ENCODE results near the gene PLXDC1.
A peak's percentile ranks its signal among the peaks of the same experiment; 100 is the strongest.
"Not testable (repeated sequence)": the region's sequence is repeated elsewhere in the genome, so short reads cannot be mapped to it uniquely, and the experiment has no call there.

The PLXDC1 gene

GRCh38 chr17:39181303-39181702 is 29.9 kb upstream of the PLXDC1 start:
- no peak for DNase-seq (ENCODE audit: low read depth in 2 of 2)

GRCh38 chr17:39178536-39178935 is 27.1 kb upstream of the PLXDC1 start:
- DNase-seq (ENCODE audit: low read depth in 2 of 2), result no peak

- DNase-seq (ENCODE audit: low read depth in 2 of 2), result no peak
These were observed 25.8 kb upstream of the PLXDC1 start for GRCh38 chr17:39177256-39177655.

GRCh38 chr17:39175695-39176093 is 24.3 kb upstream of the PLXDC1 start:
- no peak for DNase-seq (ENCODE audit: low read depth in 2 of 2)

DNA sequence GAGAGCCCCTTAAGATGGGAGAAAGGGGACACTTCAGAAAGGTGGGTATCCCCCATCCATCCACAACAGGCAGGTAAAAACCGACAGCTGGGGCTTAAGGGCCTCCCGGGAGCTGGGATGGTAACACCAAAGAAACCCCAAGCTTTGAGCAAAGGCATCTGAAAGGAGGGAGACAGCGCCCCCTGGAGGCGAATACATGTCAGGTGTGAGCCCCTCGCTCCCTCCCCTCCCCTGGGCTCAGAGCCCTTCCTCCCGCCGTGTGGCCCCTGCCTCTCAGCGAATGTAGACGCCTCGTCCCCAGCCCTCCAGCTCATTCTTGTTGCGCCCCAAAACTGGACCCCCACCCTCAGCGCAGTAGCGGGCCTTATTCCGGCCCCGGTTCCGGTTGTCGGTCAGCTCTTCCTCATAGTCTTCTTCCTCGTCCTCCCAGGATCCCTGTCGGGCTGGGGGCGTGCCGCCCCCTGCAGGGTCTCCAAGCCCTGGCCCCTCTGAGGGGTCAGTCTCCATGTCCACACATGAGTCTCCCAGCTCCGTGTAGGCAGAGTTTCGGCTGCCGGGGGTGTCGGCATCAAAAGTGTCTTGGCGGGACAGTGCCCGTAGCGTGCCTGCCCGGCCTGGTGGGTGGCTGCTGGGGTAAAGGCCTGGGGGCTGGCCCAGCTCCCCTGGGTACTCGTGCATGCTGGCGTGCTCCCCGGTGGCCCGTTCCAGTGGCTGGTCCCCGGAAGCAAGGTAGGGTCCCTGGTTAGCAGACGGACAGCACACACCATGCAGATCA is 23.7 kb upstream of the PLXDC1 start:
- peak; percentile 51 to 66 for DNase-seq (ENCODE audit: low read depth in 2 of 2)

GRCh38 chr17:39173526-39174274 is 22.3 kb upstream of the PLXDC1 start:
- no peak for DNase-seq (ENCODE audit: low read depth in 2 of 2)

DNA sequence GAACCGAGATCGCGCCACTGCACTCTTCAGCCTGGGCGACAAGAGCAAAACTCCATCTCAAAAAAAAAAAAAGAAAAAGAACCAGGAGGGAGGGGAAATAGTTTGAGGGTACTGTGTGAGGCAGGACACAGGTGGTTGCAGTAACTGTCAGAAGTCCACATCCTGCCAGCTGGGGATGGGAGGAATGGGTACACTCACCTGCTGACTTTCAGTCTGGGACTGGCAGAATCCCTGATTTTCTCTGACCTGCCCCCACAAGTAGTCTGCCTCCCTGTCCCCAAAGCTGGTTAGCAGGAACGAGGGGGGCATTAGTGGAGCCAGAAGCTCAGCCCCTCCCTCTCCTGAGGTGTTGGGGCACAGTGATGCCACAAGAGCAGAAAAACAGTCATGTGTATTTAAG is 21.6 kb upstream of the PLXDC1 start:
- no peak for DNase-seq (ENCODE audit: low read depth in 2 of 2)

- no peak for DNase-seq (ENCODE audit: low read depth in 2 of 2)
These were observed 20.5 kb upstream of the PLXDC1 start for GRCh38 chr17:39171933-39172332.

GRCh38 chr17:39170558-39170957 is 19.1 kb upstream of the PLXDC1 start:
- no peak for DNase-seq (ENCODE audit: low read depth in 2 of 2)

DNA sequence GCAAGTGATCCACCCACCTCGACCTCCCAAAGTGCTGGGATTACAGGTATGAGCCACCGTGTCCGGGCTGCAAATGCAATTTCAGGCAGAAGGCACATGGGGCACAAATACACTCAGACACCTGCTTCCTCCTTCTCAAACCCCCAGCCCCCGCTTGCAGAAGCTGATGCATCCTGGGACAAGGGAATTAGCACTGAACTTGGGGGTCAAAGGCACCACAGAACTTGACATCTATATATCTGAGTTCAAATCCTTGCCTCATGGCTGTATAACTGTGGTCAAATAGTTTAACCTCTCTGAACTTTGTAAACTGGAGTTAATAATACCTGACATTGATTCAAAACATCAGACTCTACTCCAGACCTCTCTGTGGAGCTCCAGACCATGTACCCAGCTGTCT is 18.7 kb upstream of the PLXDC1 start:
- no peak for DNase-seq (ENCODE audit: low read depth in 2 of 2)

DNA sequence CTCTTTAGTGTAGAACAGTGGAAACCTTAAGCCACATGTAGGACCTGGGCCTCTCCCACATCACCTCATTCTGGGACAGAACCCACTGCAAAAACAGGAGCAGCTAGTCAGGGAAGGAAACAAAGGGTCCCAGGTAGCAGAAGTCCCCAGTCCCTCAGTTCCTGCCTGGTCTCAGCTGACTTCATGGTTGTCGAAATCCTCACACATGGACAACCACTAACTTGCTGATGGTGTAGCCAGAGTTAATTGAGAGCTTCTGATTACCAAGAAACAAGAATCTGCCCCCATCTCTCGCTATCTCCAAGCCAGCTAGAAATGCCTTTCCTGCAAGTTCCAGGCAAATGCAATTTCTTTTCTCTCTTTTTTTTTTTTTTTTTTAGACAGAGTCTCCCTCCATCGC is 18.1 kb upstream of the PLXDC1 start:
- DNase-seq (ENCODE audit: low read depth in 2 of 2), result no peak

DNA sequence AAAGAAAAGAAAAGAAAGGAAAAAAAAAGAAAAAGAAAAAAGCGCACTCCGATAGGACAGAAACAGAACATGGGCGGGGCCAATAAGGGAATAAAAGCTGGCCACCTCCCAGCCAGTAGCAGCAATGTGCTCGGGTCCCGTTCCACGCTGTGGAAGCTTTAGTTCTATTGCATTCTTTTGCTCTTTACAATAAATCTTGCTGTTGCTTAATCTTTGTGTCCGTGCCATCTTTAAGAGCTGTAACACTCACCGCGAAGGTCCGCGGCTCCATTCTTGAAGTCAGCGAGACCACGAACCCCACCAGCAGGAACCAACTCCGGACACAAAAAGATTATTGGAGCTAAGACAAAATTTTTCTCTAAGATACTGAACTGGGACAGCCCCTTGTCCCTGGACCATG is 17.7 kb upstream of the PLXDC1 start:
- DNase-seq (ENCODE audit: low read depth in 2 of 2), result no peak

DNA sequence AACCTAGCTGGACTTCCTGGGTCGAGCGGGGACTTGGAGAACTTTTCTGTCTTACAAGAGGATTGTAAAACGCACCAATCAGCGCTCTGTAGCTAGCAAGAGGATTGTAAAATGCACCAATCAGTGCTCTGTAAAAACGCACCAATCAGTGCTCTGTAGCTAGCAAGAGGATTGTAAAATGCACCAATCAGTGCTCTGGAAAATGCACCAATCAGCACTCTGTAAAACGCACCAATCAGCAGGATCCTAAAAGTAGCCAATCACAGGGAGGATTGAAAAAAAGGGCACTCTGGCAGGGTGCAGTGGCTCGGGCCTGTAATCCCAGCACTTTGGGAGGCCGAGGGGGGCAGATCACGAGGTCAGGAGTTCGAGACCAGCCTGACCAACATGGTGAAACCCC is 17.1 kb upstream of the PLXDC1 start:
- not testable (repeated sequence) for DNase-seq (ENCODE audit: low read depth in 2 of 2)

DNA sequence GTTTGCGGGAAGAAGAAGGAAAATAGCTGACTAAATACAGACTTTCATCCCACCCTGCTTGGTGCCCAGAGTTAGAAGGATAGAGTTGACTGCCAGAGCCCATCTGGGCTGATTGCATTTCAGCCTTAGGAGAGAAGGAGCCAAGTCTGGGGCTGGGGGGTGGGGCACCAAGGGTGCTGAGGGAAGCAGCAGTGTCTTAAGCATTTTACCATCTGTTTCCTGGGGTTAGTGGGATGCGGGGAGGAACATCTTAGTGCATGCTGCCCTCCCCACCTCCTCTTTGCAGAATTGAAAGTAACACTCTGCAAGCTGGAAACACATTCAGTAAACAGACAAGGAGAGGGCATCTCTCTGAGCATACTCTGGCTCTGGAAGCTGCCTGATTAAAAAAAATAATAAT is 16.0 kb upstream of the PLXDC1 start:
- no peak for DNase-seq (ENCODE audit: low read depth in 2 of 2)

- no peak for DNase-seq (ENCODE audit: low read depth in 2 of 2)
These were observed 15.2 kb upstream of the PLXDC1 start for GRCh38 chr17:39166437-39167335.

DNA sequence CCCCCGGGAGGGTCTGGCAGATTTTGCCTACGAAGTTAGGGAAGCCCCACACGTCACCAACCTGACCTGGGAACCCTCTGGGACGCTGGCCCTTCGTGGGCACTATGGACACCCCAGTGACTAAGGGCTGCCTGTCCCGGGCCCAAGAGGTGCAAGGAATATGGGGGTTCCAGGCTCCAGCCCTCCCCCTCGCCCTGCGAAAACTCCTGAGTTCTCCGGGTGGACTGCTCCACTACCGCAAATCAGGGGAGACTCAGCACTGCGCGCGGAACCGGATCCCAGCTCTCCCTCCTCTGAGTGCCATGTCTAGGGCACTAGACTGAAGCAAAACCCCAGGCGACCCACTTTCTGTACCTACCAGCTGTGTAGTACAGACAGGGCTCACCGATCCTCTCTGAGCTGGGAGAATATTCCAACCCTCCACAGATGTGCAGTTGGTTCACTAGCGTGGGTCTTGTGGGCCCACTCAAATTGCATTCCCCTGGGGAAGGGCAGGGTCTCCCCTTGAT is 14.5 kb upstream of the PLXDC1 start, which contains the start of gene ARL5C:
Gene ARL5C, minus strand, starts transcription at position 321 of the 509 bp plus-strand sequence. CDS start 401 bp downstream, outside the sequence.
- no peak for DNase-seq (ENCODE audit: low read depth in 2 of 2)

DNA sequence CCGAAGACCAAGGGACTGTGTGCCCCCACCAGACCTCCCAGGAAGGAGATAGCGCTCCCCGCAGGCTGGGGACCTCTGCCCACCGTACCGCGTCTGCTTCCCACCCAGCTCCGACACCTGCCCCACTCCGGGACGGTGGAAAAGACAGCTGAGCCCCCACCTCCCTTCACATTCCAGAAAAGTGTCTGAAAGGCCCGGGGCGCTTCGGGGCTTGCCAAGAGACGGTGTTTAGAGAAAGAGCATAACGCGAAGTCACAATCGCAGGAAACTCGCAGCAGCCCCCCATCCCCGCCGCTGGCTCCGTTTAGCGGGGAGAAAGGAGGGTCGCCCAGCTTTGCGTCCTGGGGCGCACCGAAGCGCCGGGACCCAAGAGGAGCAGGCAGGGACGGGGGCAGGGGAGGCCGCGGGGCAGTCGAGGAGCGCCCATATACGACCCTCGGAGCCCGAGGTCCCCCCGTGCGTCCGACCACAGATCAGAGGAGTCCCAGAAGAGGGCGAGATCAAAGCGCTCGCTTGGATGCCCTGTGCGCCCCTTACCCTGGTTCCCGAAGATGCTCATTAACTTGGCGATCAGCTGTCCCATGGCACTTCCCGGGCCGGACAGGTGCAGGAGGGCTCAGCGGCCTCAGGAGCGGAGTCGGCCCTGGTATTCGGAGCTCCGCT is 13.9 kb upstream of the PLXDC1 start:
- DNase-seq (ENCODE audit: low read depth in 2 of 2), result no peak

DNA sequence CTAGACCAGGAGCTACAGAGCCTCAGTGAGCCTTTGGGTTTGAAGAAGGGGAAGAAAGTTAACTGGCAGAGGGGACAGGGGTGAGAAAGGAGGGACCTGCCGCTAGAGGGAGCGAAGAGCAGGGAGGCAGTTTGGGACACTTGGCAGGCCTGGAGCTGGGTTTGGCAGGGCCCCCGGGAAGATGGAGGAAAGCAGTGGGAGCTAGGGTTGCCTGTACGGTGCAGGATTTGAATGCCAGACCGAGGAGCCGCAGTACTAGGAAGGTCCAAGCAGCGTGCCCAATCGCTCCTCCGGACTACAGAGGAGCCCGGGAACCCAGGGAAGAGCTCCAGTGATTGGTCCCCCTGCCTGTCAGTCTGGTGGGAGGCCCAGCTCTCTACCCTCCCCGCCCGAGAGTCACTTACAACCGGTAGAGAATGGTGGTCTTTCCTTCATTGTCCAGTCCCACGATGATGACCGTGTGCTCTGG is 13.3 kb upstream of the PLXDC1 start:
- peak; percentile 59 to 75 for DNase-seq (ENCODE audit: low read depth in 2 of 2)

- no peak for DNase-seq (ENCODE audit: low read depth in 2 of 2)
These were observed 10.5 kb upstream of the PLXDC1 start for GRCh38 chr17:39161962-39162361.

DNA sequence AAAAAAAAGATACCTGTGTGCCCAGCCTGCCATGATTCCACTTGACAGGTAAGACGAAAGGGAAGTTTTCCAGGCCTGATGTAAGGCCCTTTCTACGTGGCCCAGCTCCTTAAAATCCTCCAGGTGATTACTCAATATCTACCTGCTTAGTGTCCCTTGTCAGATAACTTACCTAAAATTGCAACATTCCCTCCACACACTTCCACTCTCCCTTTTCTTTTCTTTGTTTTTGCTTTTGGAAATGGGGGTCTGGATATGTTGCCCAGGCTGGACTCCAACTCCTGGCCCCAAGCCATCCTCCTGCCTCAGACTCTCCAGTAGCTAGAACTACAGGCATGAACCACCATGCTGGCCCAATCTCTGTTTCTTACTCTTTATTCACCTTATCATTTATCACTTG is 7.2 kb upstream of the PLXDC1 start:
- no peak for DNase-seq (ENCODE audit: low read depth in 2 of 2)

- DNase-seq (ENCODE audit: low read depth in 2 of 2), result no peak
These were observed 5.1 kb upstream of the PLXDC1 start for GRCh38 chr17:39156491-39156890.

Measured in stimulated activated CD4-positive, alpha-beta T cell treated with anti-CD3 and anti-CD28 coated beads, Interleukin-12 subunit alpha, Interleukin-12 subunit beta, amount 100 ng/mL, for 24 hours (primary cell).